Transverse colon (tissue), 4 donors: ENCODE data around the gene CDCA7L. TPM values are rescaled to one million over a fixed set of nuclear protein-coding genes. Genes with fewer than 3 reads are reported as not detected.

Experiments used
- DNase-seq: peaks from one replicate; pipeline ENCODE4 v3.0.0-alpha.2; 2019
- H3K27ac ChIP-seq, 4 donors: fragments of 200-600 bp; sonication (generic); 2 replicates each; pipeline ENCODE4 v1.5.1; 2016 to 2018; ENCODE audit warnings: inconsistent platforms in 4 of 4
- H3K27me3 ChIP-seq: fragments of 200-600 bp; sonication (generic); 2 replicates; pipeline ENCODE4 v1.5.1; 2017; ENCODE audit warnings: inconsistent platforms
- H3K36me3 ChIP-seq, 4 donors: fragments of 200-600 bp; sonication (generic); 2 replicates each; pipeline ENCODE4 v1.5.1; 2017 to 2019; ENCODE audit warnings: inconsistent platforms in 4 of 4
- H3K4me1 ChIP-seq, 4 donors: fragments of 200-600 bp; sonication (generic); 2 replicates each; pipeline ENCODE4 v1.5.1; 2017 to 2020; ENCODE audit warnings: inconsistent platforms in 4 of 4
- H3K4me3 ChIP-seq, 4 donors: fragments of 200-600 bp; sonication (generic); 1 replicate in 1 of 4; 2 replicates in 3 of 4; pipeline versions ENCODE4 v1.5.1 to v1.6.1; 2017 to 2019; ENCODE audit warnings: inconsistent platforms in 4 of 4
- H3K9me3 ChIP-seq, 2 donors: fragments of 200-600 bp; sonication (generic); 2 replicates each; pipeline ENCODE4 v1.5.1; 2017 to 2019; ENCODE audit warnings: inconsistent platforms in 2 of 2
- CTCF ChIP-seq, 5 experiments: fragments of 200-600 bp in 3 of 5; fragments of 450-650 bp in 2 of 5; sonication (generic) in 3 of 5; IDR thresholded peaks; 1 replicate in 2 of 5; 2 replicates in 3 of 5; pipeline ENCODE4 v1.5.1; 2016 to 2017; ENCODE audit warnings: antibody characterized with exemption in 5 of 5, inconsistent platforms in 3 of 5, mild to moderate bottlenecking in 2 of 5, moderate library complexity in 1 of 5
- EP300 ChIP-seq: sonication (generic); formaldehyde crosslinking; IDR thresholded peaks from one replicate; pipeline ENCODE4 v1.6.1; 2017; ENCODE audit warnings: antibody characterized with exemption, low read depth
- POLR2A ChIP-seq: fragments of 450-650 bp; IDR thresholded peaks from one replicate; pipeline ENCODE4 v1.6.1; 2016; ENCODE audit warnings: antibody characterized with exemption, mild to moderate bottlenecking, moderate library complexity
- POLR2AphosphoS5 ChIP-seq, 3 donors: sonication (generic); formaldehyde crosslinking; IDR thresholded peaks; one replicate each; pipeline ENCODE4 v1.6.1; 2016; ENCODE audit warnings: antibody characterized with exemption in 3 of 3
- WGBS, 2 donors: methylation state at CpG; one replicate each; pipeline ENCODE4 v1.1.5; 2018; ENCODE audit warnings: low coverage in 1 of 2; 5-methylcytosine and 5-hydroxymethylcytosine counted together
- in situ Hi-C, 4 donors: fragments of 200-750 bp; cut with MboI; loops; one replicate each; pipeline versions ENCODE4 v1.15.0 to v1.15.1; 2017; ENCODE audit warnings: low sequenced_read_pairs in 3 of 4, low pct_ligation_motif_present in 1 of 4, low pct_unique_long_range_greater_than_20kb in 1 of 4
- intact Hi-C: fragments of 100-400 bp; cut with DNase I; formaldehyde crosslinking; loops from one replicate; pipeline ENCODE4 v1.15.1; 2023; ENCODE audit warnings: low total_unique reads
- total RNA-seq, 4 donors: library from RNA; depleted of rRNA; stranded (reverse); fragments of >200 nt; gene quantifications; one replicate each; pipeline ENCODE4 v1.1.0, GENCODE V29; 2016

The CDCA7L gene
- total RNA-seq, 4 donors from 2014 or later, result 9.0 to 24.0 (median 13.2) TPM

DNA sequence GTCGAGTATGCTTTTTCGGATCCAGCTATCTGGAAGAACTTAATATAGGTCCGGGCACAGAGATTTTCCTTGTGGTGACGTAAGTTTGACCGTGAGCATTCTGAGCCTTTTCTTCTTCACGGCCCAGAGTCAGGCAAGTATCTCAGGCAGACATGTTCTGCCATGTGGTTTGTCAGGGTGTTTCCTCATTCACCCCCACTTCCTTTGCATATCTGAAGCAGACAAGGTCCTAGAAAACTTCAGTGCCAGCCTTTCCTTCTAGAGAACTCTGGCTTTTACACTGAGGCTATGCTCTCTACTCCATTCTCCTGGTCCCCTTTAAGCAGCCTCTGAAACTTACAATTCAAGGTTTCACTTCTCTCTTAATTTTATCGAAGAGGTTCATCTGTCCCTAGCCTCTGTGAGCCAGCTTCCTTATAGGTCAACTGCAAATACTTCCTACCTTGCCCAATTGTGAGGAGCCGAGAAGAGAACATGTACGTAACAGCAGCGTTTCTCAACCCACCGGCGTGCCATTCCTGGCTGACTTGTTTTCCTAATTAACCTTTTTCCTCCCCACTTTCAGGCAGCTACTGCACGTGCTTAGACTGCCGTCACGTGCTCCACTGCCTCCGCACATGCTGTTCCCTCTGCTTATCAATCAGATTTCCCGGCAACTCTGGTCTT lies 47.3 kb downstream of the CDCA7L start:
- H3K36me3 ChIP-seq, result no peaks in the 10 kb centered on the region
- H3K9me3 ChIP-seq, result no peaks in the 10 kb centered on the region
- no peak overlapping the region for H3K4me3 ChIP-seq
- H3K4me1 ChIP-seq, result no peaks in the 10 kb centered on the region
- H3K27ac ChIP-seq, result peak overlapping the region in 2 of 4 donors; percentile 51 to 52
- in situ Hi-C loops, result no loop called here
- intact Hi-C loops, result no loop called here
- 77 to 90% methylated on average over 10 to 17 of the region's 17 CpGs for WGBS, 2 donors
- DNase-seq, result no peak
- TF ChIP-seq CTCF (IDR thresholded peaks at IDR 0.05) (no peak), POLR2A (no peak), POLR2AphosphoS5 (IDR thresholded peaks at IDR 0.05) (no peak), EP300 (no peak)
- no peaks in the 10 kb centered on the region for H3K27me3 ChIP-seq

- 82 to 88% methylated on average over 3 of the region's 3 CpGs for WGBS, 2 donors
- Histone ChIP-seq H3K9me3 (no peaks in the 10 kb centered on the region), H3K36me3 (no peaks in the 10 kb centered on the region), H3K4me3 (no peak overlapping the region), H3K27ac (no peak overlapping the region), H3K27me3 (no peaks in the 10 kb centered on the region), H3K4me1 (no peaks in the 10 kb centered on the region)
- TF ChIP-seq CTCF (IDR thresholded peaks at IDR 0.05), result no peak
- no peak for TF ChIP-seq POLR2AphosphoS5 (IDR thresholded peaks at IDR 0.05)
- no peak for TF ChIP-seq POLR2A
- no peak for TF ChIP-seq EP300
- intact Hi-C loops (no loop called here), in situ Hi-C loops (no loop called here)
- DNase-seq, result no peak
Observed at GRCh38 chr7:21893401-21893800, 52.3 kb downstream of the CDCA7L start.

DNA sequence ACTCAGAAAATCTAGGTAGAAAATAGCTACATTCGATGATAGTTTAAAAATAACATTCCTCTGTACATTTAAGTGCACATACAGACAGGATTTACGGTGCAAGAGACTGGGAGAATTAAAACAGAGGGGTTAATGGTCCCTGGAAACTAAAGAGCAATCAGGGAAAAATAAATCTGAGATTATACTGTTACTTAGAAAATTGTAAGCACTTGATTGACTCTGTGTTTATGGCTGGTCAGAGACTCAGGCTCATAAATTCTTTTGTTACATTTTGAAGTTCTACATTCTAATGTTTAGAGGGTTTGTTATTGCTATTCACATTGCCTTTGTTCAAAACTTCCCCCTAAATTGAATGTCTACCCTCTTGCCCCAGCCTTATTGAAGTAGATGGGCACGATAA lies 54.4 kb downstream of the CDCA7L start:
- intact Hi-C loops (no loop called here), in situ Hi-C loops (no loop called here)
- no peak overlapping the region for H3K4me3 ChIP-seq
- H3K4me1 ChIP-seq, result no peaks in the 10 kb centered on the region
- no peak overlapping the region for H3K27ac ChIP-seq
- no peaks in the 10 kb centered on the region for H3K27me3 ChIP-seq
- TF ChIP-seq CTCF (IDR thresholded peaks at IDR 0.05) (no peak), POLR2AphosphoS5 (IDR thresholded peaks at IDR 0.05) (no peak), EP300 (no peak), POLR2A (no peak)
- no peak for DNase-seq
- WGBS, 2 donors, result 47 to 76% methylated on average over 3 of the region's 3 CpGs
- no peaks in the 10 kb centered on the region for H3K9me3 ChIP-seq
- H3K36me3 ChIP-seq, result no peaks in the 10 kb centered on the region

- TF ChIP-seq POLR2AphosphoS5 (IDR thresholded peaks at IDR 0.05) (no peak), POLR2A (no peak), CTCF (IDR thresholded peaks at IDR 0.05) (no peak), EP300 (no peak)
- in situ Hi-C loops, result no loop called here
- no peak overlapping the region for H3K4me3 ChIP-seq
- WGBS, 2 donors, result 87% methylated on average over 4 of the region's 4 CpGs; no CpG with 5 or more reads in 1 of the 2 donors
- intact Hi-C loops, result no loop called here
- no peaks in the 10 kb centered on the region for H3K27me3 ChIP-seq
- H3K27ac ChIP-seq, result no peak overlapping the region
- H3K4me1 ChIP-seq, result no peaks in the 10 kb centered on the region
- no peaks in the 10 kb centered on the region for H3K36me3 ChIP-seq
- DNase-seq, result no peak
- H3K9me3 ChIP-seq, result no peaks in the 10 kb centered on the region
Observed at GRCh38 chr7:21887779-21888178, 57.9 kb downstream of the CDCA7L start.
